ENCODE data around the gene ABHD4.

ABHD4 gene

GRCh38 chr14:22594156-22594716 is 3.9 kb upstream of the ABHD4 start:
- H3K4me2 ChIP-seq (ENCODE audit: low read depth, low read length), result no peak overlapping the region
- no peaks in the 10 kb centered on the region for H3K36me3 ChIP-seq (replicated peaks; ENCODE audit: insufficient read depth, low read length)
- no peak overlapping the region for H3K27ac ChIP-seq (ENCODE audit: low read length)
- H3K9ac ChIP-seq (ENCODE audit: low read length), result no peak overlapping the region
- H4K20me1 ChIP-seq (ENCODE audit: insufficient read depth, low read length), result no peaks in the 10 kb centered on the region
- peaks cover 12% of the 10 kb centered on the region for H3K79me2 ChIP-seq (ENCODE audit: low read length)
- no peaks in the 10 kb centered on the region for H3K9me3 ChIP-seq (replicated peaks; ENCODE audit: insufficient read depth, low read length)
- H2AFZ ChIP-seq (ENCODE audit: low read length), result no peak overlapping the region
- H3K27me3 ChIP-seq (replicated peaks; ENCODE audit: insufficient read depth, low read length), result no peaks in the 10 kb centered on the region
- no peak overlapping the region for H3K4me3 ChIP-seq (ENCODE audit: low read length)
- DNase-seq, result no peak
- peaks cover 14% of the 10 kb centered on the region for H3F3A ChIP-seq (ENCODE audit: insufficient read depth, low read length)
- H3K9me2 ChIP-seq (replicated peaks; ENCODE audit: insufficient read depth, low read length), result no peaks in the 10 kb centered on the region
- H3K4me1 ChIP-seq (ENCODE audit: low read length), result peaks cover 15% of the 10 kb centered on the region
- no peak for TF ChIP-seq EZH2 (optimal IDR thresholded peaks at IDR 0.05; ENCODE audit: low read depth, low read length)
- no peak for TF ChIP-seq EZH2phosphoT487 (IDR thresholded peaks at IDR 0.05; ENCODE audit: low read length)
- TF ChIP-seq CTCF (IDR thresholded peaks at IDR 0.05; ENCODE audit: low read length), result no peak

- DNase-seq, result no peak
- H3K27ac ChIP-seq (ENCODE audit: low read length), result no peak overlapping the region
- no peaks in the 10 kb centered on the region for H3K9me2 ChIP-seq (replicated peaks; ENCODE audit: insufficient read depth, low read length)
- no peaks in the 10 kb centered on the region for H4K20me1 ChIP-seq (ENCODE audit: insufficient read depth, low read length)
- peaks cover 22% of the 10 kb centered on the region for H3F3A ChIP-seq (ENCODE audit: insufficient read depth, low read length)
- no peaks in the 10 kb centered on the region for H3K27me3 ChIP-seq (replicated peaks; ENCODE audit: insufficient read depth, low read length)
- H3K9ac ChIP-seq (ENCODE audit: low read length), result no peak overlapping the region
- H3K4me1 ChIP-seq (ENCODE audit: low read length), result peaks cover 27% of the 10 kb centered on the region
- H3K36me3 ChIP-seq (replicated peaks; ENCODE audit: insufficient read depth, low read length), result no peaks in the 10 kb centered on the region
- peaks cover 34% of the 10 kb centered on the region for H3K79me2 ChIP-seq (ENCODE audit: low read length)
- H3K4me2 ChIP-seq (ENCODE audit: low read depth, low read length), result no peak overlapping the region
- H3K9me3 ChIP-seq (replicated peaks; ENCODE audit: insufficient read depth, low read length), result no peaks in the 10 kb centered on the region
- H3K4me3 ChIP-seq (ENCODE audit: low read length), result no peak overlapping the region
- H2AFZ ChIP-seq (ENCODE audit: low read length), result no peak overlapping the region
- no peak for TF ChIP-seq EZH2 (optimal IDR thresholded peaks at IDR 0.05; ENCODE audit: low read depth, low read length)
- no peak for TF ChIP-seq EZH2phosphoT487 (IDR thresholded peaks at IDR 0.05; ENCODE audit: low read length)
- TF ChIP-seq CTCF (IDR thresholded peaks at IDR 0.05; ENCODE audit: low read length), result no peak
These were observed 1.7 kb upstream of the ABHD4 start for GRCh38 chr14:22596354-22596879.

- H3K4me2 ChIP-seq (ENCODE audit: low read depth, low read length), result peak overlapping the region; percentile 97; the same call in 1 of the 2 replicates
- H2AFZ ChIP-seq (ENCODE audit: low read length), result no peak overlapping the region
- no peak for DNase-seq
- no peaks in the 10 kb centered on the region for H3K36me3 ChIP-seq (replicated peaks; ENCODE audit: insufficient read depth, low read length)
- no peak for TF ChIP-seq EZH2 (optimal IDR thresholded peaks at IDR 0.05; ENCODE audit: low read depth, low read length)
- TF ChIP-seq EZH2phosphoT487 (IDR thresholded peaks at IDR 0.05; ENCODE audit: low read length), result no peak
- TF ChIP-seq CTCF (IDR thresholded peaks at IDR 0.05; ENCODE audit: low read length), result no peak
- H3K9me2 ChIP-seq (replicated peaks; ENCODE audit: insufficient read depth, low read length), result no peaks in the 10 kb centered on the region
- H3K79me2 ChIP-seq (ENCODE audit: low read length), result peaks cover 36% of the 10 kb centered on the region
- H3F3A ChIP-seq (ENCODE audit: insufficient read depth, low read length), result peaks cover 28% of the 10 kb centered on the region
- peak overlapping the region; percentile 92 for H3K4me3 ChIP-seq (ENCODE audit: low read length)
- H3K4me1 ChIP-seq (ENCODE audit: low read length), result peaks cover 29% of the 10 kb centered on the region
- no peaks in the 10 kb centered on the region for H4K20me1 ChIP-seq (ENCODE audit: insufficient read depth, low read length)
- no peaks in the 10 kb centered on the region for H3K27me3 ChIP-seq (replicated peaks; ENCODE audit: insufficient read depth, low read length)
- H3K9ac ChIP-seq (ENCODE audit: low read length), result no peak overlapping the region; the same call in 1 of the 2 replicates
- H3K27ac ChIP-seq (ENCODE audit: low read length), result no peak overlapping the region
- no peaks in the 10 kb centered on the region for H3K9me3 ChIP-seq (replicated peaks; ENCODE audit: insufficient read depth, low read length)
These were observed 835 bp upstream of the ABHD4 start for GRCh38 chr14:22597265-22597664.

Data from MM.1S (cell line).